GM12873 (cell line): ENCODE results near the gene MEGF8.

Experiments used
- CTCF ChIP-seq: IDR thresholded peaks from 2 replicates; pipeline ENCODE4 v1.5.1; 2012; ENCODE audit warnings: low read depth, mild to moderate bottlenecking, moderate library complexity, low read length, control low read depth; ENCODE audit not compliant: insufficient read depth; ENCODE audit errors: missing control alignments

The MEGF8 gene

GRCh38 chr19:42325308-42325895 is at the start of gene MEGF8:
Gene MEGF8 (plus strand): TSS chr19:42325635. CDS start chr19:42326244, 609 bp downstream.
- peak; percentile 93 for TF ChIP-seq CTCF

- TF ChIP-seq CTCF = no peak
Observed at GRCh38 chr19:42276284-42276683, 49.2 kb upstream of the MEGF8 start.

GRCh38 chr19:42276821-42277220 is 48.6 kb upstream of the MEGF8 start:
- TF ChIP-seq CTCF = no peak

- no peak for TF ChIP-seq CTCF
Observed at GRCh38 chr19:42277821-42278451, 47.5 kb upstream of the MEGF8 start.

GRCh38 chr19:42278452-42279154 is 46.8 kb upstream of the MEGF8 start:
- no peak for TF ChIP-seq CTCF

GRCh38 chr19:42279155-42279901 is 46.1 kb upstream of the MEGF8 start:
- no peak for TF ChIP-seq CTCF
